GM19035 (cell line): ENCODE measurements around the gene PDLIM4.

Source experiments
- ATAC-seq: cut with Tn5 transposase; IDR thresholded peaks from one replicate; pipeline ENCODE4 v1.9.1; 2021; ENCODE audit not compliant: unreplicated experiment

The PDLIM4 gene, protein sequence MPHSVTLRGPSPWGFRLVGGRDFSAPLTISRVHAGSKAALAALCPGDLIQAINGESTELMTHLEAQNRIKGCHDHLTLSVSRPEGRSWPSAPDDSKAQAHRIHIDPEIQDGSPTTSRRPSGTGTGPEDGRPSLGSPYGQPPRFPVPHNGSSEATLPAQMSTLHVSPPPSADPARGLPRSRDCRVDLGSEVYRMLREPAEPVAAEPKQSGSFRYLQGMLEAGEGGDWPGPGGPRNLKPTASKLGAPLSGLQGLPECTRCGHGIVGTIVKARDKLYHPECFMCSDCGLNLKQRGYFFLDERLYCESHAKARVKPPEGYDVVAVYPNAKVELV

DNA sequence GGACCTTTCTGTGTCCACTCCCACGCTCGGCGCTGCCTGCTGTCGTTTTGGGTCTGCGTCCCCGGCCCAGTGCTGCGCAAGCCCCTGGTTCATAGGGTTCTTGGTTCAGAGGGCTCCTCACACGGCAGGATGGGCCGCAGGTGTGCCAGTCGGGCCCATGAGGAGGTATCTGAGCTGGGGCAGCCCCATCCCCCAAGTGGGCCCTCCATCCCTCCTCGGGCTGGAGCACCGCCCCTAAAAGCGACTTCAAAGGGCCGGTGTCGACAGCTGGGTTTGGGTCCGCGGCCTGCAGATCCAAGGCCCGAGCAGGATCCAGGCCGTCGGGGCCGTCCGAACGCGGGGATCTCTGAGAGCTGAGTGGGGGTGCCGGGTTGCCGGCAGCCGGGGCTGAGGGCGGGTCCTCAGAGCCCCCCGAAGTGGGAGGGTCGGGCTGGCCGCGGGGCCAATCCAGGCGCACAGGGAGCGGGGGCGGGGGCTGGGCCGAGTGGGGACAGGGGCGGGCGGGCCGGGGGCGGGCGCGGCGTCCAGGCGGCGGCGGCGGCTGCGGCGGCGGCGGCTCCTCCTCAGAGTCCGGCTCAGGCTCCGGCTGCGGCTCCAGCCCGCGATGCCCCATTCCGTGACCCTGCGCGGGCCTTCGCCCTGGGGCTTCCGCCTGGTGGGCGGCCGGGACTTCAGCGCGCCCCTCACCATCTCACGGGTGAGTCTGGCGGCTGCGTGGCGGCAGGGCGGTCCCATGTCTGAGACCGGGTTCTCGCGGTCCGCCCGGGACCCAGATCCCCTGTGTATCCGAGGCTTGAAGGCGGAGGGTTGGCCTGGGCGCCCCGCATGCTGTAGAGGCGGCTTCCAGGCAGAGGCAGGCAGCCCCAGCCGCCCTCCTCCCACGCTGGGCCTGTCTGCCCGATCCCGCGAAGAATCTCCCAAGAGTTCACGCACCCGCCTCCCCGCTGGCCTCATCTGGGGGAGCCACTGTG lies at the start of gene PDLIM4:
TSS of gene PDLIM4 (plus strand) at position 566 of the 971 bp plus-strand sequence. CDS start at position 605, 39 bp downstream.
- ATAC-seq, result no peak

DNA sequence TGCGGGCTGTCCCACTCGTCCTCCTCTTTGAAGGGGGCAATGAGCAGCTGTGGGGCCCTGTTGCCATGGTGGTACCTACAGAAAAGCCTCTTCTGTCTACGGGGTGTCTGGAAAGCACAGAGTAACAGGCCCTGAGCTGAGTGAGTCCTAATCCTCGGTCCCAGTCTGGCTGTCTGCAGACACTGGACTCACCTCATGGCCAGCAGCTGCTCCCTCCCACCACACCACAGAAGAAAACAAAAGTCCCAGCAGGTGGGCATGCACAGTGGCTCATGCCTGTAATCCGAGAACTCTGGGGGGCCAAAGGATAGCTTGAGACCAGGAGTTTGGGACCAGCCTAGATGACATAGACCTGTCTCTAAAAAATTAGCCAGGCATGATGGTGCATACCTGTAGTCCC lies 49.7 kb upstream of the PDLIM4 start:
- ATAC-seq, result no peak

DNA sequence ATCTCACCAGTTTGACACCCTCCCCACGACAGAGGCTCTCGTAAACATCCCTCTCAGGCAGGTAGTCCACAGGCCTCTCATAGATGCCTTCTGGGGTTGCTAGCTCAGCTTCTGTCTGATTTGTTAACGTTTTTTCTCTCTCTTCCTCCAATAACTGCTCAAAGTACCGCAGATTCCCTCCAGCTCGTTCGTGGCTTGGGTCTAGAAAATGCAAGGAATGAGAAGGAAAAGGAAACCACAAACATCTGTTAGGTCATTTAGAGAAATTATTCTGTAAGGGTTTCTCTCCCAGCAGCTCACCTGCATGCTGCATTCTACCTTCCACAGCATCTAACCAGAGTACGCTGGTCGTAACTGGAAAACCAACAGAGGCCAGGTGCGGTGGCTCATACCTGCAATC lies 48.4 kb upstream of the PDLIM4 start:
- ATAC-seq, result no peak

DNA sequence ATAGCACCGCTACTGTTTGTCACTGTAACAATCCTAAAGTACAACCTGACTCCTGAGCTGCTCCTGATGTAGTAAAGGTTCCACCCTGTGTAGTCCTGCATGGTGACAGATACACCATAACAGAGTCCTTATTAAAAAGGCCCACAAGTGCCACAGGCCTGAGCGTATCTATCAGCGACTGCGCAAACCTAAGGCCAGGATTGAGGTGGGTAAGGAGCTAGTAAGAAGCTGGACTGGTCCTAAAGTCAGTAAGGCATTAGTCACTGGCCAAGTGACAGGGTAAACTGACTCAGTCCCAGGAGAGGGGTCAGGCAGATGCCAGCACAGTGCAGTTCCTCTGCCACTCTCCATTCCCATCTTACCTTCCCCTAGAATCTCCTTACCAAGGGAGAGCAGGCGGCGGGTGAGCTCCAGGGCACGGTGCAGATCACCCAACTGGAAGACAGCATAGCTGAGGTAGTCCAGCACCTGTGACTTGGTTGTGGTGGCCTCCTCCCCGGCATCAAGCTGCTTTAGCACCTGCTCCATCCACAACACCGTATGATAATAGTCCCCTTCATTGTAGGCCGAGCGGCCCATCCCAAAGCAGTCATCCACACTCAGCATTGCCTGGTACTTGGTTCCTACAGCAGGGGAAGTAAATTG lies 47.5 kb upstream of the PDLIM4 start:
- ATAC-seq, result no peak

DNA sequence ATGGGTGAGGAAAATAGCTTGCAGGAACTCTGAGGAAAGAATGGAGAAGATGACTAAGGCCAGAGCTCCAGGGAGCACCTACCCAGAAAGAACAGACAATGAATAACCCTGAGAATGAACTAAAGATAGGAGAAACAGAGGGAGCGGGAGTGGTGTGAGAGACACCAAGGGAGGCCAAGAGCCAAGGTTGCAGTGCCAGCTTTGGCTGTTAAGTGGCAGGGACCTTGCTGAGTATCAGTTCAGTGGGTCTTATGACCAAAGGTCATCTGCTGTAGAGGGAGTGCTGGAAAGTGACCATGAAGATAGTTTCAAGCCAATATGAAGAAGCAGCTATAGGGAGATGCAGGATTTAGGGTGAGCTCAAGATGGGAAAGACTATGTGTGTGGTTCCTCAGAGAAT lies 46.6 kb upstream of the PDLIM4 start:
- ATAC-seq, result no peak

DNA sequence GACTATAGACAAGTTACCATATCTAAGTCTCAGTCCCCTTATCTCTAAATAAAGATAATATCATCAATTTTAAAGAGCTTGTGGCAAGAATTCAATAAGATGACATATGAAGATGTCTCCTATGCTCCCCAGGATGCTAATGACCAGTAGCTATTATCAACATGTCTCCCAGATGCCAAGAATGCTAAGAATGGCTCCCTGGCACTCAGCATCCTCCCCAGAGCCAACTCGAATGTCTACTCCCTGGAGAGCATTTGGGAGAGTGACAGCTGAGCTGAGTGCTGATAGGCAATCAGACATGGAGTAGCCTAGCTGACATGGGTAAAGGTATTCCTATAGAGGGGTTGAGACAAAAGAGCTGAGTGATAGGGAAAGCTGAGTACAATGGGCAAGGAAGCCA lies 45.7 kb upstream of the PDLIM4 start:
- no peak for ATAC-seq

DNA sequence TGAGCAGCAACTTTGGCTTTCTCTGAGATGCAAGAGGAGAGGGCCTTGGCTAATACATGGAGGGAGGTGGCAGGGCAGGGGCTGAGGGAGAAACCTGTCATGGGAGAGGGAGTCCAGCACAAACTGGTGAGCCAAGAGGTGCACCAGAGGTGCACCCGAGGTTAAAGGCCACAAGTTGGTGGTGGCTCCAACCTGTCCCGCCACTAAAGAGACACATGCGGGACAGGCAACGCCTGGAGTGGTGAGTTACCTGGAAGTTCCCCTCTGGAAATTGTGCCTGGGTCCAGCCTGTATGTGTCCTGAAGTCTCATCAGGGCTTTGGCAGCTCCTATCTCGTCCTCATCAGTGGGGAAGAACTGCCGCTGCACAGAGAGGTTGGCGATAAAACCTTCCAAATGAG lies 43.8 kb upstream of the PDLIM4 start:
- ATAC-seq, result no peak

DNA sequence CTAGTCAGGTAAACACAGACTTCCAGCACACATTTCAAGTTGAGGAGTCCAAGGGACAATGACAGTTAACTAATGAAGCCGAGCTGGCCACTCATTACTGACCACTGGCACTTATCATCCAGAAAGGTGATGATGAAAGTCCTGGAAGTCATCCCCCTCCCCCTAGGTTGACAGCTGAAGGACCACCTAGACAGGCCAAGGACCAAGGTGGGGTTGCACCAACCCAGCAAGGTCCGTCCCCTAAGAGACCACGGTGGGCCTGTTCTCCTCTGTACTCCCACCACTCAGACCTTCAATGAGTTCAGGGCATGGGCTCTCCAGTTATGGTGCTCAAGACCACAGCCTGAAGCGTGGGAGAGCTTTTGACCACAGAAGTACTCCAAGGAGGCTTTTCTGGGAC lies 43.0 kb upstream of the PDLIM4 start:
- no peak for ATAC-seq

DNA sequence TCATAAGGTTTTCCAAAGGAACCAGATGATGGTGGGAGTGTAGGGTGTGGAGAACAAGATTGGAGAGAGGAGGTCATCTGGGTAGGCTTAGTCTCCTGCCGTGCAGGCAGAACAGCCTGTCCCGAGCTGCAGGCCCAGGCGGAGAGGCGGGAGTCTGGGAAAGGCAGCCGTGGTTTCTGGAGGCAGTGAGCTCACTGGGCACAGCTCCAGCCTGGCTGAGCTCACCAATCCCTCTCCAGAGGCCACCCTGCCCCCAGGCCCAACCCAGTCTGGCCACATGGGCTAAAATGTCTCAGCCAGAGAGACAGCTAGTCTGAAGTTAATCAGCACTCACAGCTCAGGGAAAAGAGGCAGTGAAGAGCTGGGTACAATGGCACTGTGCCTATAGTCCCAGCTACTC lies 42.2 kb upstream of the PDLIM4 start:
- ATAC-seq, result no peak

DNA sequence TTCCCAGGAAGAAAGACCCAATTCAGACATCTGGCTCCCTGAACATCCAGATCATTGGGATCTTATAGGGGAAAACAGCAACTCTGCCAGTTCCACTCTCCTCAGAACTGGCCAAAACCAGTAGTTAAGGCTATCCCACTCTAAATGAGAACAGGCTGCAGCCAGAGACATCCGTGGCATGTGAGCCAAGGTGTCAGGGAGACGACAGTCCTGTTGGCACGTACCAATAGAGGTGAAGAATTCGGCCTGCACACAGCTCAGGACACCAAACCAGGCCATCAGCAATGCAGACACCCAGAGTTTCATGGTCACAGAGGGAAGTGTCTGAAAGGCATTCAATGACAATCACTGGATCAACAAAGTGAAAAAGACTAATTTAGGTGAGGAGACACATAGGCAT lies 39.2 kb upstream of the PDLIM4 start:
- no peak for ATAC-seq

DNA sequence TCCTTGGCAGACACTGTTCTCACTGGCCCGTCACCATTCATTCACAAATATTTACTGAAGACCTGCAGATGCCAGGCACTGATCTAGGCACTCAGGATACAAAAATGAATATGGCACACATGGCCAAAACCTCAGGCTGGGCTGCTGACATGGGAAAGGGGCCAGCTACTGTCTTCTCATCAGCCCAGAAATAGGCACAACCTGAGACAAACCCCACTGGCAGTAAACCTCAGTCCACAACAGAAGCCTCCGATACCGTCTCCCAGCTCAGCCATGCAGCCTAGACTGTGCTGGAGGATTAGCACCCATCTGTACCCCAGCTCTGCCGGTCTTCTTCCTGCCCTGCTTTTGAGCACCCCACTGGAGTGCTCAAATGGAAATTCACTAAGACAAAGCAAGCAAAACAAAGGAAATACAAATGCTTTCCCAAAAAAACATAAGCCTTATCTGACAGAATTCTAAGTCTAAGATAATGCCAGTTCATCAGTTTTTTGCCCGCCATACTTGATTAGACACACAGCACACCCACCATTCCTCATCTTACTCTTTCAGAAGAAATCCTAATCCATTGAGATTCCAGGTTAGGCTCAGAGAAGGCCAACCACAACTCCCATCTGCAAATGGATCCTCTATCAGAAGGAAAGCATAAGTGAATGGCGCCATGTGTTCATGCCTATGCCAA lies 38.1 kb upstream of the PDLIM4 start:
- no peak for ATAC-seq

DNA sequence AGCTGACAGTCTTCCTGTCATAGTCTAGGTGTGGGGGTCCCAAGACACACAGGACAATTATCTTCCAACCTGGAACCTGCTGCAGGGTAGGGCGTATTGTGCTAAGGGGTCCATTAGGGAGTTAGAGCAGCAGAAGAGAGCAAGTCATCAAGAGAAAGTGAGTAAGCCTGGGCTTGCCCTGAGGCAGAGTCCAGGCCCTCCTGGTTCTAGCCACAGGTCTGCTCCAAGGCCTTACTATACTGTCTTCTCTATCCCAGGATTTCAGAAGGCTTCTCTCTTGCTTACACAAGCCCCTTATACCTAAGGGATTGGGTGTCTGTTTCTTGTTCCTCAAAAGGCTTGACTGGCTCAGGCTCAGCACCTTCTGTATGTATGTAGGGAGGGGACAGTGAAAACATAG lies 37.5 kb upstream of the PDLIM4 start:
- no peak for ATAC-seq

DNA sequence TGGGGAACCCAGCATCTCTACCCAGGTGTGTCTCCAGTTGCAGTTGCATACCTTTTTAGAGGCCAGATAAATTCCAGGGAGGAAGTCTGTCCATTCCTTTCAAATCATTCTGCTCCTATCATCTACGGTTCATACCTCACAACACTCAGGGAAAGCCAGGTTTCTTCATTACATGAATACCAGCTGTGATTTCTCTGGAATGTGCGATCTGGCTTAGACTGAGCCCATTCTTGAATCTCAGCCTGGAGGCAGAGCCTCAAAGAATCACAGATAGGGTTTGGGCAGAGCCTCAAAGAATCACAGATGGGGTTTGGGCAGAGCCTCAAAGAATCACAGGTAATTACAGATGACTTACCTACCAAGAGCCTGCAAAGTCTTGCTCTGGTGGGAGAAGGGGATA lies 37.0 kb upstream of the PDLIM4 start:
- no peak for ATAC-seq

DNA sequence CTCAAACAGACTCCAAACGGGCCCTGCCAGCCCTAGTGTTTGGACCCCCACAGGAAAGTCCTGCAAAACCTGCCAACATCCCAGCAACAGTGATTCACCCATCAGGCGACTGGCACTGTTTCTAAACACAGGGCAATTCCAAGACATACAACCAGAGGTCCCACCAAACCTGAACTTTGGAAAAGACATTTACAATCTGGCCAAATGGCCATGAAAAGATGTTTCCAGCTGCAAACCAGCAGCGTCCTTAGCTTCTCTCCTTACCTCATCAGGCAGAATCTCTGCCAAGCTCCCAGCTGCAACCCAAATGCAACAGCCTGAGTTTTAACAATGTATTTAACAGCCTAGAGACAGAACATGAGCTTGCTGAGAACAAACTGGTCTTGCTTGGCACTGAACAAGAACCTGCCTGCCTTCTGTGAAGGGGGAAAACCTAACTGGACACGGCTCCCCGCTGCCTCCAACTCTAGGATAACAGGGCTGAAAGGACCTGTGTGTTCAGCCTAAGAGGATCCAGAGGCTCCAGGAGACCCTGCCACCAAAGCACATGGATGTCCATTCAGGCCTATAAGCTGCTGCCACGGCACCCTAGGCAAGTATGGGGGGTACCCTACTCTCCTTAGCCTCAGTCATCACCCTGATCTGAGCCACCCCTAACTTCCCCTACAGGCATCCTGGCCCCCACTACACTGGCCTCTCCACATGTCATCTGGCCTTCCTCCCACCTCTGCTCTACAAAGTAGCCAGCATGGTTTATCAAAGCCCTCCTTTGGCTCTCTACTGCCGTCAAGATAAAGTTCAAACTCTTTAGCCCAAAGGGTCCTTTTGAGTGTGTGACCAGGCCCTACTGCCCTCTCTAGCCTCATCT lies 35.5 kb upstream of the PDLIM4 start:
- ATAC-seq, result no peak

DNA sequence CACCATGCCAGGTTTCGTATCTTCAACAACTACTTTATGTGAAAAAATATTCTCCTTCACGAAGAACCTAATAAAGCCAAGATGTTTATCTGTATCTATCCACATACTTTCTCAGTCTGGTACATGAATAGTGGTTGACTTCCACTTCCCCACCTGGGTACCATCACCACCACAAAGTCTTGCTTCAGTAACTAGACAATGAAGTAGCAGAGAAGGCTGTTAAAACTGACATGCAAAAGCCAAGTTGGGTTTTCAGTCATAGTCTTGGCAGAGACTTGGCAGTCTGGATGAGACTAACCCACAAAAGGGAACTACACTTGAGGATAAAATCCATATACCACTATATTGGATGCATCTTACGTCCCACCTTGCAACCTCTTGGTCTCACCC lies 34.9 kb upstream of the PDLIM4 start:
- peak; percentile 51 for ATAC-seq

DNA sequence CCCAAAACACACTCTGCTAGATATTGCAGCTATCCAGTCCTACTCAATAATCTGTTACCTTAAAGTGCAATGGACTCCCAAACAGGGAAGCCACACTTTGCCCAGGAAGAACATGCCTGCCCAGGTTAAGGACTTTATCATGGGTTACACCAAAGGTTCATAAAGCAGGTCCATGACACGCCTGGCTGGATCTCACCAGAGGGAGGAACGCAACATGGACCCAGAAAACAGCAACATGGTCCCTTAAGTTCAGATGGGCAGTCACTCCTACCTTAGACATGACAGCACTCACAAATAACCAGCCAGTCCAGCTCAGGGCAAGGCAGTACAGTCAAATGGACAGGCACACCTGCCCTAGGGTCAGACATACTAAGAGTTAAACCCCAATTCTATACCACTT lies 33.6 kb upstream of the PDLIM4 start:
- no peak for ATAC-seq

DNA sequence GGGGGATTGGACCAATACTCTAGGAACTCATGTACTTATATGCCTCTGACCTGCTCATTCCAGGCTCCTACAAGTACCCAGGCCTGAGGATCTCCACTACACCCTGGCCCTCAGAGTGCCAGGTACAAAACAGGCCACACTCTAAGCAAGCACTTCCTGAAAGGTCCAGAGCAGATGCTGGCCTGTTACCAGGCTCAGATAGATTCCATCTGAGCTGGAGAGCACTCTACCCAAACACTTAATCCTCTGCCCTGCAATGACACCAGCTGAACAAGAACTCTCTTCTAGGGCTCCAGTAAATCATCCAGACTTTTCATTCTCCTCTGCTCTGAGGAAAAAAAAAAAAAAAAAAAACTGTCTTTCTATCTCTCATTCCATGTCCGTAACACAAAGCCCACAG lies 32.8 kb upstream of the PDLIM4 start:
- no peak for ATAC-seq

DNA sequence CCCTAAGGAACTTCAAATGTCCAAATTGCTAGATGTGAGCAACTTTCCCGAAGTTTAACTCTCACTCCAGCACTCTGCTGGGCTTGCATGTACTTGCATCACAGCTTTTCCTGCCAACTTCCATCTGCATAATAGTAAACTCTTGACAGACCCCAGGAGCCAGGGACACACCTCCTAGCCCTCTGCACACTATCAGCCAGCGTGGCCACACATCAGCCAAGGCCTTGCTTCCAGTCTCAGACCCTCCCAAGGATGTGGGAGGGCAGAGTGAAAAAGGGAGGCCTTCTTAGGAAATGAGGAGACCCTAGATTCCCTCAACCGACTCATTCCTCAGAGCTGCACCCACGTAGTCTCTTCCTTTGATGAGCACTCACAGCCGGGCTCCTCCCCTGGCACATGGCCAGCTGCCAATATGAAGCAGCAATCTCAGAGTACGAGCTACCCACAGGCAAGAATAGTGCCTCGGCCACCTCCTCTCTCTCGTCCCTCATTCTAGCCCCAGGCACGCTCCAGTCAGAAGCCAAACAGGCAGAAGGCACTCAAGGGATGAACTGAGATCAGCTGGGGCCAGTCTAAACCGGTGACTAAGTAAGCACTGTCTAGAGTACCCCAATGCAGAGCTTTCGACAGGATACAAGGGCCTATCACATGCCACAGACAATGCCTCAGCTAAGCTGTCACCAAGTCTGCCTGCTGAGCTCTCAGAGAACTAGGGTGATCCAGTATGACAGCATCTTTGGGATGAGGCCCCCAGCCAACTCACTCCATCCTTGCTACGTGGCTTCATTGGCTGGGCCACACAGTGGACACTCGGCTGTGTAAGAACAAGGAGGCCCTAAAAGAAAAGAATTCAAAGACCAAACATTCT lies 32.1 kb upstream of the PDLIM4 start:
- no peak for ATAC-seq

DNA sequence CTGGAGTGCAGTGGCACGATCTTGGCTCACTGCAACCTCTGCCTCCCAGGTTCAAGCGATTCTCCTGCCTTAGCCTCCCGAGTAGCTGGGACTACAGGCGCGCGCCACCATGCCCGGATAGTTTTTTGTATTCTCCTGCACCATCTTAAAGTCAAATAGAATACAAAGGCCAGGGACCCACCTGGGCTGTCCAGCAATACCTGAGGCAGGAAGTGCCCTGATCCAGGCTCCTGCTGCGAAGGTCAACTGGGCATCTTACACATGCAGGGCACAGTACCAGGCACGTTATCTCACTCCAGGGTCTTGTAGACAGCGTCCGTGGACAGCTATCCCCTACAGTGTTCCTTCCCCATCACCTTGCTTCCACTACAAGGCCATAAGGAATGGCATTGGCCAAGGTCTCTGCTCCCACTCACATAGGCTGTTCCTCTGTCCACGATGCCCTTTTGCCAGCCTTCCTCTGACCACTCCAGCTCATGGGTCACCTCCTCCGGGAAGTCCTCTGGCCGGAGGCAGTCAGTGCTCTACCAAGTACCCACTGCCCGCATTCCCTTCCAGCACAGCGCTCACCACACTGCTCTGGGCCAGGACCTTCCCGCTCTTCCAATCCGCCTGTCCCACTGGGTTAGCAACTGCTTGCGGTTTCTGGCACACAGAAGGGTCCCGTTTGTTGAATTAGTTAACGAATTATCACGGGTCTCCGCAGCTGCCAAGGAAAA lies 30.8 kb upstream of the PDLIM4 start:
- ATAC-seq, result no peak
